GM23338 (cell line): ENCODE measurements around the gene HAP1. TPM values are rescaled to one million over a fixed set of nuclear protein-coding genes. Genes with fewer than 3 reads are reported as not detected.

Experiments used
- ATAC-seq: fragments of 200-7000 bp; cut with Tn5 transposase; 3 replicates; pipeline ENCODE4 v1.9.1; 2020
- DNase-seq: peaks from one replicate; pipeline ENCODE4 v3.0.0-alpha.2; 2015; ENCODE audit warnings: low spot score
- H2AFZ ChIP-seq: fragments of 200-600 bp; sonication (generic); 2 replicates; pipeline ENCODE4 v1.8.0; 2016; ENCODE audit warnings: antibody characterized with exemption, mild to moderate bottlenecking, moderate library complexity
- H3F3A ChIP-seq: fragments of 200-600 bp; sonication (generic); replicated peaks from 2 replicates; pipeline ENCODE4 v1.8.0; 2017; ENCODE audit warnings: antibody characterized with exemption, mixed run types, low read depth
- H3K27ac ChIP-seq: fragments of 200-600 bp; sonication (generic); 2 replicates; pipeline ENCODE4 v1.6.1; 2016; ENCODE audit warnings: low read depth
- H3K27me3 ChIP-seq: fragments of 200-600 bp; sonication (generic); 2 replicates; pipeline ENCODE4 v1.8.0; 2016; ENCODE audit warnings: mild to moderate bottlenecking, mixed run types, moderate library complexity; ENCODE audit not compliant: insufficient read depth
- H3K36me3 ChIP-seq: fragments of 200-600 bp; sonication (generic); 2 replicates; pipeline ENCODE4 v1.8.0; 2016; ENCODE audit warnings: mild to moderate bottlenecking; ENCODE audit not compliant: insufficient read depth
- H3K4me1 ChIP-seq: fragments of 200-600 bp; sonication (generic); 2 replicates; pipeline ENCODE4 v1.8.0; 2016; ENCODE audit warnings: mild to moderate bottlenecking, moderate library complexity; ENCODE audit not compliant: insufficient read depth
- H3K4me2 ChIP-seq: fragments of 200-600 bp; sonication (generic); 2 replicates; pipeline ENCODE4 v1.7.1; 2017; ENCODE audit warnings: mixed run types
- H3K4me3 ChIP-seq: fragments of 200-600 bp; sonication (generic); 2 replicates; pipeline ENCODE4 v1.6.1; 2016; ENCODE audit warnings: mixed run types
- H3K79me2 ChIP-seq: fragments of 200-600 bp; sonication (generic); replicated peaks from 2 replicates; pipeline ENCODE4 v1.8.0; 2017; ENCODE audit warnings: mild to moderate bottlenecking; ENCODE audit not compliant: insufficient read depth
- H3K9me2 ChIP-seq: fragments of 200-600 bp; sonication (generic); 2 replicates; pipeline ENCODE4 v1.8.0; 2017; ENCODE audit not compliant: insufficient read depth
- H4K20me1 ChIP-seq: fragments of 200-600 bp; sonication (generic); replicated peaks from 2 replicates; pipeline ENCODE4 v1.8.0; 2017; ENCODE audit warnings: mild to moderate bottlenecking; ENCODE audit not compliant: insufficient read depth
- H3K27ac Mint-ChIP-seq: 2 replicates; pipeline ENCODE4 v1.8.0; 2020; ENCODE audit warnings: inconsistent platforms, mild to moderate bottlenecking, moderate library complexity, mixed read lengths
- H3K27me3 Mint-ChIP-seq: 3 replicates; pipeline ENCODE4 v1.8.0; 2022; ENCODE audit warnings: low read depth, mild to moderate bottlenecking, moderate library complexity, mixed read lengths, inconsistent platforms; ENCODE audit not compliant: insufficient read depth, poor library complexity
- H3K36me3 Mint-ChIP-seq: 3 replicates; pipeline ENCODE4 v1.8.0; 2021; ENCODE audit warnings: low read depth, mild to moderate bottlenecking, inconsistent platforms, moderate library complexity, mixed read lengths
- H3K4me1 Mint-ChIP-seq: 3 replicates; pipeline ENCODE4 v1.8.0; 2020; ENCODE audit warnings: mild to moderate bottlenecking, inconsistent platforms, mixed read lengths
- H3K4me3 Mint-ChIP-seq: 3 replicates; pipeline ENCODE4 v1.8.0; 2021; ENCODE audit warnings: moderate library complexity, mild to moderate bottlenecking, inconsistent platforms, mixed read lengths
- H3K9me3 Mint-ChIP-seq: 3 replicates; pipeline ENCODE4 v1.8.0; 2020; ENCODE audit warnings: moderate library complexity, mild to moderate bottlenecking, inconsistent platforms, mixed read lengths
- CREB1 ChIP-seq: fragments of 250-450 bp; sonication (Bioruptor Pico); IDR thresholded peaks from 2 replicates; pipeline ENCODE4 v1.5.0; 2020; ENCODE audit warnings: low read depth, mild to moderate bottlenecking, moderate library complexity
- ETS1 ChIP-seq: IDR thresholded peaks from 2 replicates; pipeline ENCODE4 v1.6.1; 2016; ENCODE audit warnings: antibody characterized with exemption
- EZH2 ChIP-seq: fragments of 200-600 bp; sonication (generic); IDR thresholded peaks from one replicate; pipeline ENCODE4 v1.8.0; 2017; ENCODE audit warnings: antibody characterized with exemption, mild to moderate bottlenecking, low read depth; ENCODE audit not compliant: unreplicated experiment
- EZH2phosphoT487 ChIP-seq: fragments of 200-600 bp; sonication (generic); IDR thresholded peaks from one replicate; pipeline ENCODE4 v1.8.1; 2018; ENCODE audit warnings: antibody characterized with exemption; ENCODE audit not compliant: unreplicated experiment
- JUNB ChIP-seq: IDR thresholded peaks from one replicate; pipeline ENCODE4 v1.6.1; 2016; ENCODE audit warnings: antibody characterized with exemption; ENCODE audit not compliant: unreplicated experiment
- NANOG ChIP-seq: IDR thresholded peaks from 2 replicates; pipeline ENCODE4 v1.6.1; 2016; ENCODE audit warnings: antibody characterized with exemption, borderline replicate concordance
- POLR2AphosphoS5 ChIP-seq: IDR thresholded peaks from 2 replicates; pipeline ENCODE4 v1.6.1; 2016; ENCODE audit warnings: antibody characterized with exemption, low read depth
- REST ChIP-seq: IDR thresholded peaks from one replicate; pipeline ENCODE4 v1.6.1; 2018; ENCODE audit warnings: antibody characterized with exemption; ENCODE audit not compliant: unreplicated experiment
- STAT1 ChIP-seq: IDR thresholded peaks from one replicate; pipeline ENCODE4 v1.6.1; 2016; ENCODE audit warnings: antibody characterized with exemption; ENCODE audit not compliant: unreplicated experiment
- ZNF114 ChIP-seq: fragments of 250-450 bp; sonication (Bioruptor Pico); IDR thresholded peaks from 2 replicates; pipeline ENCODE4 v1.5.0; 2020; ENCODE audit warnings: mild to moderate bottlenecking, moderate library complexity
- ZNF331 ChIP-seq: fragments of 250-450 bp; sonication (Bioruptor Pico); IDR thresholded peaks from 2 replicates; pipeline ENCODE4 v1.5.0; 2020; ENCODE audit warnings: low read depth, mild to moderate bottlenecking, moderate library complexity
- ZNF462 ChIP-seq: fragments of 250-450 bp; sonication (Bioruptor Pico); IDR thresholded peaks from 2 replicates; pipeline ENCODE4 v1.5.0; 2020; ENCODE audit warnings: mild to moderate bottlenecking, moderate library complexity
- polyA plus RNA-seq: library from polyadenylated mRNA; unstranded; fragments of >200 nt; fragmentation: Nextera tagmentation; extraction: Ambion mirVana; gene quantifications from 2 replicates; pipeline ENCODE4 v1.2.1, GENCODE V29; 2016
- total RNA-seq: library from RNA; depleted of rRNA; stranded (reverse); fragments of >200 nt; shearing (Covaris generic); gene quantifications from 2 replicates; pipeline ENCODE4 v1.2.3, GENCODE V29; 2014
- TF ChIP-seq, protein P1 (sequence below), 2 experiments: fragments of 200-600 bp in 1 of 2; sonication (generic) in 1 of 2; conservative IDR thresholded peaks; 2 replicates each; pipeline versions ENCODE4 v1.5.1 to v1.6.1; 2016 to 2017; ENCODE audit warnings: antibody characterized with exemption in 2 of 2, low read depth in 2 of 2, mild to moderate bottlenecking in 2 of 2, moderate library complexity in 1 of 2

HAP1 gene
- total and polyA plus RNA-seq, 2 experiments from 2014 or later, result 1.6 to 2.2 TPM

GRCh38 chr17:41782142-41782541 lies 47.7 kb upstream of the HAP1 start:
- Histone ChIP-seq H3K4me2 (0 out of 2 replicates have a peak overlapping the region, but pooled peaks have one; percentile 26), H3K36me3 (no peaks in the 10 kb centered on the region), H3K4me1 (peaks cover 29% of the 10 kb centered on the region), H2AFZ (no peak overlapping the region), H3K27me3 (no peaks in the 10 kb centered on the region), H3F3A (peaks cover 21% of the 10 kb centered on the region), H3K9me2 (no peaks in the 10 kb centered on the region), H3K27ac (peak overlapping the region; percentile 26; the same call in 1 of the 2 replicates), H3K4me3 (no peak overlapping the region), H4K20me1 (peaks cover 4% of the 10 kb centered on the region; the same call in 1 of the 2 replicates), H3K79me2 (peaks cover 67% of the 10 kb centered on the region)
- Mint-ChIP-seq H3K36me3 (peaks cover 5% of the 10 kb centered on the region; the same call in 2 of the 3 replicates), H3K27ac (peak overlapping the region; percentile 81), H3K9me3 (no peaks in the 10 kb centered on the region), H3K4me3 (peak overlapping the region; percentile 23; the same call in 1 of the 3 replicates), H3K4me1 (peaks cover 32% of the 10 kb centered on the region), H3K27me3 (peaks cover 23% of the 10 kb centered on the region)
- ATAC-seq, result no peak
- no peak for DNase-seq
- TF ChIP-seq ZNF114 (CRISPR knock-in tag) (no peak), CREB1 (CRISPR knock-in tag) (no peak), POLR2AphosphoS5 (no peak), REST (no peak), EZH2phosphoT487 (no peak), ZNF331 (no peak), STAT1 (no peak), NANOG (no peak), EZH2 (no peak), ZNF462 (CRISPR knock-in tag) (no peak), JUNB (no peak), ETS1 (no peak)
- TF ChIP-seq, protein P1, sequence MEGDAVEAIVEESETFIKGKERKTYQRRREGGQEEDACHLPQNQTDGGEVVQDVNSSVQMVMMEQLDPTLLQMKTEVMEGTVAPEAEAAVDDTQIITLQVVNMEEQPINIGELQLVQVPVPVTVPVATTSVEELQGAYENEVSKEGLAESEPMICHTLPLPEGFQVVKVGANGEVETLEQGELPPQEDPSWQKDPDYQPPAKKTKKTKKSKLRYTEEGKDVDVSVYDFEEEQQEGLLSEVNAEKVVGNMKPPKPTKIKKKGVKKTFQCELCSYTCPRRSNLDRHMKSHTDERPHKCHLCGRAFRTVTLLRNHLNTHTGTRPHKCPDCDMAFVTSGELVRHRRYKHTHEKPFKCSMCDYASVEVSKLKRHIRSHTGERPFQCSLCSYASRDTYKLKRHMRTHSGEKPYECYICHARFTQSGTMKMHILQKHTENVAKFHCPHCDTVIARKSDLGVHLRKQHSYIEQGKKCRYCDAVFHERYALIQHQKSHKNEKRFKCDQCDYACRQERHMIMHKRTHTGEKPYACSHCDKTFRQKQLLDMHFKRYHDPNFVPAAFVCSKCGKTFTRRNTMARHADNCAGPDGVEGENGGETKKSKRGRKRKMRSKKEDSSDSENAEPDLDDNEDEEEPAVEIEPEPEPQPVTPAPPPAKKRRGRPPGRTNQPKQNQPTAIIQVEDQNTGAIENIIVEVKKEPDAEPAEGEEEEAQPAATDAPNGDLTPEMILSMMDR (conservative IDR thresholded peaks at IDR 0.05; ENCODE audit: low read depth in 2 of 2), result no peak
